Caco-2 (cell line): ENCODE results near the gene CADPS. TPM values are rescaled to one million over a fixed set of nuclear protein-coding genes. Genes with fewer than 3 reads are reported as not detected.

Source experiments
- BruUV-seq: library from RNA; stranded (reverse); fragments of 400-500 nt; replicated peaks from 2 replicates; lab custom pipeline; 2021; lab: Mats Ljungman, UMichigan
- CTCF ChIA-PET: fragments of 300-600 bp; sonication (Branson Sonifier 250); formaldehyde crosslinking; loops from one replicate; lab custom pipeline; 2022; ENCODE audit warnings: antibody characterized with exemption; lab: Charles Lee
- POLR2A ChIA-PET: fragments of 300-600 bp; sonication (Branson Sonifier 250); formaldehyde crosslinking; loops from one replicate; lab custom pipeline; 2022; ENCODE audit warnings: antibody characterized with exemption; lab: Charles Lee
- DNase-seq, 2 experiments: peaks; one replicate each; pipeline versions ENCODE4 v3.0.0 to v3.0.0-alpha.2; 2020 to 2022
- H3K27me3 ChIP-seq: replicated peaks from 2 replicates; pipeline ENCODE4 v1.6.0; 2011; ENCODE audit warnings: low read length; ENCODE audit not compliant: control insufficient read depth, insufficient read depth
- H3K36me3 ChIP-seq: 2 replicates; pipeline ENCODE4 v1.5.1; 2011; ENCODE audit warnings: low read length; ENCODE audit not compliant: control insufficient read depth, insufficient read depth
- H3K4me1 ChIP-seq: fragments of 250-450 bp; sonication (Bioruptor Pico); 2 replicates; pipeline ENCODE4 v1.5.1; 2020; ENCODE audit warnings: mild to moderate bottlenecking
- H3K4me3 ChIP-seq: 2 replicates; pipeline ENCODE4 v1.5.1; 2011; ENCODE audit warnings: low read depth, mild to moderate bottlenecking, control low read depth, low read length
- H3K9me3 ChIP-seq: fragments of 250-450 bp; sonication (Bioruptor Pico); 2 replicates; pipeline ENCODE4 v1.5.1; 2020; ENCODE audit warnings: mild to moderate bottlenecking, moderate library complexity
- H3K27ac Mint-ChIP-seq: one replicate; pipeline ENCODE4 v1.8.0; 2022; ENCODE audit warnings: mixed read lengths; ENCODE audit not compliant: unreplicated experiment
- H3K27me3 Mint-ChIP-seq: one replicate; pipeline ENCODE4 v1.8.0; 2022; ENCODE audit warnings: mixed read lengths; ENCODE audit not compliant: insufficient read depth, unreplicated experiment
- H3K36me3 Mint-ChIP-seq: one replicate; pipeline ENCODE4 v1.8.0; 2022; ENCODE audit warnings: mild to moderate bottlenecking, mixed read lengths; ENCODE audit not compliant: insufficient read depth, unreplicated experiment
- H3K4me1 Mint-ChIP-seq: one replicate; pipeline ENCODE4 v1.8.0; 2022; ENCODE audit warnings: low read depth, mixed read lengths; ENCODE audit not compliant: unreplicated experiment
- H3K4me3 Mint-ChIP-seq: one replicate; pipeline ENCODE4 v1.8.0; 2022; ENCODE audit warnings: mild to moderate bottlenecking, moderate library complexity, mixed read lengths; ENCODE audit not compliant: unreplicated experiment
- H3K9me3 Mint-ChIP-seq: one replicate; pipeline ENCODE4 v1.8.0; 2022; ENCODE audit warnings: mixed read lengths; ENCODE audit not compliant: unreplicated experiment
- CTCF ChIP-seq, 2 experiments: fragments of 200-600 bp in 1 of 2; IDR thresholded peaks; 1 replicate in 1 of 2; 2 replicates in 1 of 2; pipeline versions ENCODE4 v1.5.1 to v1.8.0; 2011 to 2022; ENCODE audit warnings: antibody characterized with exemption in 1 of 2, control low read depth in 1 of 2, inconsistent platforms in 1 of 2, low read depth in 1 of 2, low read length in 1 of 2, mild to moderate bottlenecking in 1 of 2, moderate library complexity in 1 of 2; ENCODE audit not compliant: insufficient read depth in 1 of 2, severe bottlenecking in 1 of 2, unreplicated experiment in 1 of 2
- intact Hi-C: fragments of 100-400 bp; cut with micrococcal nuclease; formaldehyde crosslinking; loops from one replicate; pipeline ENCODE4 v1.10.0; 2022; ENCODE audit not compliant: unreplicated experiment
- total RNA-seq: library from RNA; stranded (reverse); gene quantifications from 2 replicates; pipeline ENCODE4 v1.2.3, GENCODE V29; 2022

CADPS gene
- total RNA-seq, 1 experiment from 2014 or later = not detected

GRCh38 chr3:62556121-62556815, 318.9 kb downstream of the CADPS start:
- intact Hi-C loops = no loop called here
- no TSS peak for BruUV-seq

GRCh38 chr3:62554264-62554799, 320.9 kb downstream of the CADPS start:
- DNase-seq = peak in 1 of 2 experiments; percentile 12

More at GRCh38 chr3:62556121-62556815, 318.9 kb downstream of the CADPS start:
- H3K36me3 ChIP-seq = no peaks in the 10 kb centered on the region
- TF ChIP-seq CTCF (IDR thresholded peaks at IDR 0.05; ENCODE audit: insufficient read depth in 1 of 2, low read depth in 1 of 2, low read length in 1 of 2, severe bottlenecking in 1 of 2, unreplicated experiment in 1 of 2) = no peak
- H3K4me3 ChIP-seq = no peak overlapping the region
- POLR2A ChIA-PET = no interaction called here
- no peak for DNase-seq
- H3K9me3 ChIP-seq = no peaks in the 10 kb centered on the region
- H3K36me3 Mint-ChIP-seq = no peaks in the 10 kb centered on the region
- no peaks in the 10 kb centered on the region for H3K27me3 ChIP-seq
- H3K4me1 ChIP-seq = no peaks in the 10 kb centered on the region
- H3K4me1 Mint-ChIP-seq = peaks cover 7% of the 10 kb centered on the region
- no peak overlapping the region for H3K4me3 Mint-ChIP-seq
- H3K9me3 Mint-ChIP-seq = no peaks in the 10 kb centered on the region
- no peak overlapping the region for H3K27ac Mint-ChIP-seq
- CTCF ChIA-PET = no interaction called here
- peaks cover 6% of the 10 kb centered on the region for H3K27me3 Mint-ChIP-seq

GRCh38 chr3:62553811-62554210, 321.4 kb downstream of the CADPS start:
- H3K27ac Mint-ChIP-seq = no peak overlapping the region
- no TSS peak for BruUV-seq
- ChIA-PET CTCF (interaction anchor here (0.6 kb wide), 1 partner anchor 219 kb away, joined by 4 read pairs; no protein-coding TSS in a partner anchor), POLR2A (no interaction called here)
- H3K27me3 Mint-ChIP-seq = peaks cover 4% of the 10 kb centered on the region
- H3K27me3 ChIP-seq = no peaks in the 10 kb centered on the region
- H3K36me3 ChIP-seq = no peaks in the 10 kb centered on the region
- H3K4me3 Mint-ChIP-seq = no peak overlapping the region
- no peaks in the 10 kb centered on the region for H3K4me1 ChIP-seq
- no peak overlapping the region for H3K4me3 ChIP-seq
- H3K36me3 Mint-ChIP-seq = no peaks in the 10 kb centered on the region
- intact Hi-C loops = no loop called here
- H3K4me1 Mint-ChIP-seq = peaks cover 7% of the 10 kb centered on the region
- DNase-seq = no peak
- no peaks in the 10 kb centered on the region for H3K9me3 Mint-ChIP-seq
- TF ChIP-seq CTCF (IDR thresholded peaks at IDR 0.05; ENCODE audit: insufficient read depth in 1 of 2, low read depth in 1 of 2, low read length in 1 of 2, severe bottlenecking in 1 of 2, unreplicated experiment in 1 of 2) = no peak
- no peaks in the 10 kb centered on the region for H3K9me3 ChIP-seq

More at GRCh38 chr3:62554264-62554799, 320.9 kb downstream of the CADPS start:
- Histone ChIP-seq H3K4me1 (no peaks in the 10 kb centered on the region), H3K4me3 (no peak overlapping the region), H3K36me3 (no peaks in the 10 kb centered on the region), H3K9me3 (no peaks in the 10 kb centered on the region), H3K27me3 (no peaks in the 10 kb centered on the region)
- Mint-ChIP-seq H3K27me3 (peaks cover 4% of the 10 kb centered on the region), H3K9me3 (no peaks in the 10 kb centered on the region), H3K4me3 (no peak overlapping the region), H3K4me1 (peaks cover 7% of the 10 kb centered on the region), H3K27ac (no peak overlapping the region), H3K36me3 (no peaks in the 10 kb centered on the region)
- peak; percentile 24 to 32 for TF ChIP-seq CTCF (IDR thresholded peaks at IDR 0.05; ENCODE audit: insufficient read depth in 1 of 2, low read depth in 1 of 2, low read length in 1 of 2, severe bottlenecking in 1 of 2, unreplicated experiment in 1 of 2)
- BruUV-seq = no TSS peak
- ChIA-PET POLR2A (no interaction called here), CTCF (no interaction called here)
- intact Hi-C loops = no loop called here
